HG03342 (cell line): ENCODE measurements around the gene ARHGEF3.
A peak's percentile ranks its signal among the peaks of the same experiment; 100 is the strongest.

Experiments
- ATAC-seq: cut with Tn5 transposase; IDR thresholded peaks from one replicate; pipeline ENCODE4 v1.9.1; 2021; ENCODE audit warnings: mild to moderate bottlenecking, moderate library complexity; ENCODE audit not compliant: unreplicated experiment

Gene ARHGEF3

GRCh38 chr3:56796202-56796601, 5.5 kb downstream of the ARHGEF3 start:
- ATAC-seq = no peak

- ATAC-seq = no peak
Measured at GRCh38 chr3:56795829-56796185, 5.9 kb downstream of the ARHGEF3 start.

GRCh38 chr3:56795097-56795828, 6.5 kb downstream of the ARHGEF3 start:
- ATAC-seq = no peak

GRCh38 chr3:56792193-56792592, 9.6 kb downstream of the ARHGEF3 start:
- ATAC-seq = no peak

- no peak for ATAC-seq
Measured at GRCh38 chr3:56790016-56790821, 11.5 kb downstream of the ARHGEF3 start.

- ATAC-seq = no peak
Measured at GRCh38 chr3:56789076-56789475, 12.7 kb downstream of the ARHGEF3 start.

- ATAC-seq = no peak
Measured at GRCh38 chr3:56788521-56788920, 13.2 kb downstream of the ARHGEF3 start.

GRCh38 chr3:56787784-56788256, 13.9 kb downstream of the ARHGEF3 start:
- ATAC-seq = no peak

- ATAC-seq = no peak
Measured at GRCh38 chr3:56787258-56787775, 14.4 kb downstream of the ARHGEF3 start.

GRCh38 chr3:56785499-56785898, 16.2 kb downstream of the ARHGEF3 start:
- ATAC-seq = no peak

GRCh38 chr3:56784448-56785001, 17.2 kb downstream of the ARHGEF3 start:
- ATAC-seq = no peak

- peak; percentile 97 for ATAC-seq
Measured at GRCh38 chr3:56783644-56784447, 17.9 kb downstream of the ARHGEF3 start.

- ATAC-seq = no peak
Measured at GRCh38 chr3:56782906-56783305, 18.8 kb downstream of the ARHGEF3 start.

GRCh38 chr3:56782215-56782614, 19.5 kb downstream of the ARHGEF3 start:
- ATAC-seq = no peak

GRCh38 chr3:56781762-56782161, 20.0 kb downstream of the ARHGEF3 start:
- no peak for ATAC-seq

GRCh38 chr3:56780936-56781335, 20.8 kb downstream of the ARHGEF3 start:
- no peak for ATAC-seq

GRCh38 chr3:56778893-56779292, 22.9 kb downstream of the ARHGEF3 start:
- ATAC-seq = no peak

GRCh38 chr3:56776556-56776950, 25.2 kb downstream of the ARHGEF3 start:
- no peak for ATAC-seq

GRCh38 chr3:56775838-56776555, 25.8 kb downstream of the ARHGEF3 start:
- no peak for ATAC-seq

GRCh38 chr3:56775445-56775837, 26.3 kb downstream of the ARHGEF3 start:
- no peak for ATAC-seq
